ENCODE data around the gene UHRF1.
"Not testable (repeated sequence)": the region's sequence is repeated elsewhere in the genome, so short reads cannot be mapped to it uniquely, and the experiment has no call there.

DNA sequence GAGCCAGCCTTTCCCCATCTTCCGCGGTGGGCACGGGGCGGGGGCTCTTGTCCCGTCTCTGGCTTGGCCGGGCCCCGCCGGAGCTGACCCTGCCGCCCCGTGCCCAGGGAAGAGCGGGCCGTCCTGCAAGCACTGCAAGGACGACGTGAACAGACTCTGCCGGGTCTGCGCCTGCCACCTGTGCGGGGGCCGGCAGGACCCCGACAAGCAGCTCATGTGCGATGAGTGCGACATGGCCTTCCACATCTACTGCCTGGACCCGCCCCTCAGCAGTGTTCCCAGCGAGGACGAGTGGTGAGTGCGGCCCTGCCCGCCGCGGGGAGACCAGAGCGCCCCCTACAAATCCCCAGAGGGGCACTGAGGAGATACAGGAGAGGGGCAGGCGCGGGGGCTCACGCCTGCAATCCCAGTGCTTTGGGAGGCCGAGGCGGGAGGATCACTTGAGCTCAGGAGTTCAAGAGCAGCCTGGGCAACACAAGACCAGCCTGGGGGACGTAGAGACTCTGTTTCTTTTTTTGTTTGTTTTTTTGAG is 32.4 kb downstream of the UHRF1 start:
- TF ChIP-seq POLR2A, EP300 (IDR thresholded peaks at IDR 0.05): not testable (repeated sequence)
- TF ChIP-seq, protein P1, sequence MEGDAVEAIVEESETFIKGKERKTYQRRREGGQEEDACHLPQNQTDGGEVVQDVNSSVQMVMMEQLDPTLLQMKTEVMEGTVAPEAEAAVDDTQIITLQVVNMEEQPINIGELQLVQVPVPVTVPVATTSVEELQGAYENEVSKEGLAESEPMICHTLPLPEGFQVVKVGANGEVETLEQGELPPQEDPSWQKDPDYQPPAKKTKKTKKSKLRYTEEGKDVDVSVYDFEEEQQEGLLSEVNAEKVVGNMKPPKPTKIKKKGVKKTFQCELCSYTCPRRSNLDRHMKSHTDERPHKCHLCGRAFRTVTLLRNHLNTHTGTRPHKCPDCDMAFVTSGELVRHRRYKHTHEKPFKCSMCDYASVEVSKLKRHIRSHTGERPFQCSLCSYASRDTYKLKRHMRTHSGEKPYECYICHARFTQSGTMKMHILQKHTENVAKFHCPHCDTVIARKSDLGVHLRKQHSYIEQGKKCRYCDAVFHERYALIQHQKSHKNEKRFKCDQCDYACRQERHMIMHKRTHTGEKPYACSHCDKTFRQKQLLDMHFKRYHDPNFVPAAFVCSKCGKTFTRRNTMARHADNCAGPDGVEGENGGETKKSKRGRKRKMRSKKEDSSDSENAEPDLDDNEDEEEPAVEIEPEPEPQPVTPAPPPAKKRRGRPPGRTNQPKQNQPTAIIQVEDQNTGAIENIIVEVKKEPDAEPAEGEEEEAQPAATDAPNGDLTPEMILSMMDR (IDR thresholded peaks at IDR 0.05): not testable (repeated sequence)
